HG03342 (cell line): Measurements from ENCODE around the gene SMAP1.
A peak's percentile ranks its signal among the peaks of the same experiment; 100 is the strongest.

ENCODE experiments used
- ATAC-seq: cut with Tn5 transposase; IDR thresholded peaks from one replicate; pipeline ENCODE4 v1.9.1; 2021; ENCODE audit warnings: mild to moderate bottlenecking, moderate library complexity; ENCODE audit not compliant: unreplicated experiment

Gene SMAP1

GRCh38 chr6:70884074-70884983 lies 216.6 kb downstream of the SMAP1 start:
- peak; percentile 74 for ATAC-seq

- ATAC-seq, result no peak
Observed at GRCh38 chr6:70886071-70886470, 218.4 kb downstream of the SMAP1 start.

DNA sequence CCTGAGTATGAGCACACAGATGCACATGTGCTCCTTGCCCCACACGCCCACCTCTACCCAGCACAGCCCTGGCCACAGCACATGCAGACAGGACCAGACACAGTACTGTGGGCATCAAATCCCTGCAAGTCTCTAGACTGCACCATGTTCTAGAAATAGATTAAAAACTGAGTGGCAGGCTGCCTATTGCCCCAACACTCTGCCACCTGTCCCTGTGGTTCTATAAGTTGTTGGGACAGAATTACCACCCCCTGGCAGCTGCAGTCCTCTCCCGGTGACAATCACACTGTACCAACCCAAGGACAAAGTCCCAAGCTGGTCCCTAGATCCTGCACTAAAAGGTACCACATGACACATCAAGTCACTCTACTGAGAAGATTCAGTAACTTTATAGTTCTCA lies 219.0 kb downstream of the SMAP1 start:
- ATAC-seq, result no peak

DNA sequence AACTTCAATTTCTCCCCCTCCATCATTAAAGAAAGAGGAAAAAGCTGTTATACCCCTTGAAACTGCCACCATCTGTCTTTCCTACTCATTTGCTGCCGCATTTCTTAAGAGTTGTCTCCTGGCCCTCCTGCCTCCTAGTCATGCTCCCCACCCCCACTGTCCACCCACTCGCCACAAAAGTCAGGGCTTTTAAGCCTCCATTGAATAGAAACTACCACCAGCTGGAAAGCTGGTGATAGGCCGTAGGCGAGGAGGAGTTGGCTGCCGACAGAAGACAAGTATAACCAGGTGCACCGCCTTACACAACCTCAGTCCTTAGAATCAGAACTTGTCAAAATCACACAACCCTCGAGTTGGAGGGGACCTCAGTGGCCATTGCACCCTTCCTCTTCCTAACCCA lies 221.6 kb downstream of the SMAP1 start:
- no peak for ATAC-seq

- no peak for ATAC-seq
Observed at GRCh38 chr6:70894001-70894400, 226.3 kb downstream of the SMAP1 start.

DNA sequence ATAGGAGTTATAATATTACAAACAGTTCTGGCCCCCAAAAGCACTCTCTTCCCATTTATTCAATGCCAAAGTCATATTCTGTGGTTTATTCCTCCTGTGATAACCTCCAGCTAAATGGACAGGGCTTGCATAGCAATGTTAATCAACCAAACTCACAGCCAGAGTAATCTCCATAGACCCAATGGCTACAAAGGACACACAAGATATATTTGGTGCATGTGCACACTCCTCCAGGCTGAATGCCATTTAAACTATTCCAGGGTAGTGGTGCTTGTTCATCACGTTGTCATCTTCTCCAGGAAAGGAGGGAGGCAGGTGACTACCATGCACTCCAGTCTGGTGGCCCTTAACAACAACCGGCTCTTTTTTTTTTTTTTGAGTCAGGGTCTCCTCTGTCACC lies 232.4 kb downstream of the SMAP1 start:
- no peak for ATAC-seq

DNA sequence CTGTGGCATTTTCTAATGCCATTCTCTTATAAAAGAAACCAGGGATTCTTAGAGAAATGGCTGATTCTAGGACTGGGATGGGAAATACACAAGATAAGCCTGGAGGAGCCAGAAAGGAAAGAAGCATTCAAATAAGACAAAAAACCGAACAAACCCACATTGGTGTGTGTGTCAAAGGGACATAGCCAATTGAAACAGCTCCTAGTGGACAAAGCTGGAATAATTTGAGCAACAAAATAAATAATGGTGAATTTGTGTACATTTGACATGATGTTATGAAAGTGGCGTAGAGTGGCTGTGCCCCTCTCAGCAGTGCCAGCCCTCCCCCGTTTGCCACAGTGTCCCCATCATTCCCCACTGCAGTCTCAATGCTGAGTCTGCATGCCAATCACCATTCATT lies 233.6 kb downstream of the SMAP1 start:
- no peak for ATAC-seq

DNA sequence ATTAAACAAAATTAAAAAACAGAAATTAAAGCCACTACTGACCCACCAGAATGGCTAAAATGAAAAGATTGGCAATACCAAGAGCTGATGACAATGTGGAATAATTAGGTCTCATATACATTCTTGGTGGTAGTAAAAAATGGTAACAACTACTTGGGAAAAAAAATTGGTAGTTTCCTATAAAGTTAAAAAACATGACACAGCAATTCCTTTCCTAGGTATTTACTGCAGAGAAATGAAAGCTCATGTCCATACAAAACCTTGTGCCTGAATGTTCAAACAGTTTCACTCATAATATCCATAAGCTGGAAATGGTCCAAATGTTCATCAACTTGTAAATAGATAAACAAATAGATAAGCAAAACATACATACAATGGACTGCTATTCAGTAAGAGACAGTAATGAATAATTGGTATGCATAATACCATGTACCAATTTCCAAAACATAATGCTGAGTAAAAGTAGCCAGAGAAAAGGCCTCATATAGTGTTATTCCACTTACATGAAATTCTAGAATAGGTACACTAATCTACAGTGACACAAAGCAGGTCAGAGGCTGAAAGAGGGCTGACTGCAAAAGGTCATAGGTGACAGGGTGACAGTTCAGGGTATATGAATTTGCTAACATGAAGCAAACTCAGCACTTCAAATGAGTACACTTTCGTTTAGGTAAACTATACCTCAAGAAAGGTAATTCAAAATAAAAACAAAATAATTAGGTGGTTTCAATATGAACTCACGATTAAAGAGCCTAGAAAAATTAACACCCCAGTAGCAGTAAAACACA lies 236.2 kb downstream of the SMAP1 start:
- ATAC-seq, result no peak

GRCh38 chr6:70905742-70906141 lies 238.1 kb downstream of the SMAP1 start:
- ATAC-seq, result no peak
